B cell (primary cell): ENCODE measurements around the gene BIRC2. TPM values are rescaled to one million over a fixed set of nuclear protein-coding genes. Genes with fewer than 3 reads are reported as not detected.
A peak's percentile ranks its signal among the peaks of the same experiment; 100 is the strongest.

Source experiments
- ATAC-seq: fragments of 200-7000 bp; cut with Tn5 transposase; one replicate; pipeline ENCODE4 v1.10.0; 2021; ENCODE audit warnings: low read depth, mild to moderate bottlenecking, moderate number of reproducible peaks, moderate library complexity
- CTCF ChIA-PET: fragments of 350-600 bp; sonication (Branson Sonifier 250); formaldehyde crosslinking; loops from one replicate; lab custom pipeline; 2021; ENCODE audit warnings: antibody characterized with exemption, inconsistent platforms; lab: Charles Lee
- POLR2A ChIA-PET: fragments of 350-600 bp; sonication (Branson Sonifier 250); formaldehyde crosslinking; loops from one replicate; lab custom pipeline; 2021; ENCODE audit warnings: antibody characterized with exemption; lab: Charles Lee
- DNase-seq: peaks from one replicate; pipeline ENCODE4 v3.0.0; 2013
- H2AFZ ChIP-seq: 2 replicates; pipeline ENCODE4 v1.6.1; 2012; ENCODE audit warnings: mild to moderate bottlenecking, low read depth, low read length; ENCODE audit not compliant: insufficient read depth, poor library complexity, severe bottlenecking
- H3K27ac ChIP-seq, 2 donors: 1 replicate in 1 of 2; 2 replicates in 1 of 2; pipeline ENCODE4 v1.5.1; 2012 to 2013; ENCODE audit warnings: low read length in 2 of 2, mild to moderate bottlenecking in 2 of 2, moderate library complexity in 1 of 2
- H3K27me3 ChIP-seq, 4 experiments: fragments of 200-600 bp in 1 of 4; sonication (generic) in 1 of 4; replicated peaks in 1 of 4; 1 replicate in 2 of 4; 2 replicates in 2 of 4; pipeline versions ENCODE4 v1.6.1 to v1.7.0; 2013 to 2016; ENCODE audit warnings: low read length in 3 of 4, mild to moderate bottlenecking in 2 of 4, mixed read lengths in 1 of 4, moderate library complexity in 1 of 4; ENCODE audit not compliant: insufficient read depth in 4 of 4, control insufficient read depth in 3 of 4; ENCODE audit errors: control extremely low read depth in 1 of 4
- H3K36me3 ChIP-seq, 2 experiments: replicated peaks in 1 of 2; 1 replicate in 1 of 2; 2 replicates in 1 of 2; pipeline versions ENCODE4 v1.6.1 to v1.7.1; 2013; ENCODE audit warnings: low read length in 1 of 2; ENCODE audit not compliant: insufficient read depth in 2 of 2, control insufficient read depth in 1 of 2; ENCODE audit errors: control extremely low read depth in 1 of 2, extremely low read depth in 1 of 2
- H3K4me1 ChIP-seq, 2 donors: fragments of 200-600 bp in 1 of 2; sonication (generic) in 1 of 2; 1 replicate in 1 of 2; 2 replicates in 1 of 2; pipeline versions ENCODE4 v1.5.1 to v1.6.1; 2013 to 2017; ENCODE audit warnings: low read length in 2 of 2; ENCODE audit not compliant: control insufficient read depth in 2 of 2, insufficient read depth in 2 of 2
- H3K4me2 ChIP-seq: replicated peaks from 2 replicates; pipeline ENCODE3; 2012; ENCODE audit warnings: mild to moderate bottlenecking, low read depth, low read length; ENCODE audit not compliant: poor library complexity, severe bottlenecking
- H3K4me3 ChIP-seq, 5 experiments: fragments of 200-600 bp in 1 of 5; sonication (generic) in 1 of 5; 1 replicate in 3 of 5; 2 replicates in 2 of 5; pipeline versions ENCODE4 v1.5.1 to v1.7.0; 2011 to 2016; ENCODE audit warnings: low read length in 4 of 5, mild to moderate bottlenecking in 4 of 5, low read depth in 2 of 5, control low read depth in 1 of 5, moderate library complexity in 1 of 5; ENCODE audit not compliant: insufficient read depth in 1 of 5; ENCODE audit errors: control extremely low read depth in 1 of 5, extremely low read depth in 1 of 5
- H3K79me2 ChIP-seq: fragments of 200-600 bp; sonication (generic); one replicate; pipeline ENCODE4 v1.6.0; 2016; ENCODE audit warnings: low read length; ENCODE audit not compliant: control insufficient read depth, insufficient read depth
- H3K9ac ChIP-seq: fragments of 200-600 bp; sonication (generic); 2 replicates; pipeline ENCODE4 v1.6.1; 2017; ENCODE audit warnings: mild to moderate bottlenecking, low read length, moderate library complexity
- H3K9me3 ChIP-seq, 3 donors: one replicate each; pipeline versions ENCODE4 v1.6.1 to v1.7.1; 2013; ENCODE audit warnings: low read length in 2 of 3; ENCODE audit not compliant: control insufficient read depth in 2 of 3, insufficient read depth in 1 of 3; ENCODE audit errors: control extremely low read depth in 1 of 3
- H4K20me1 ChIP-seq: 2 replicates; pipeline ENCODE4 v1.6.0; 2012; ENCODE audit warnings: mild to moderate bottlenecking, low read length; ENCODE audit not compliant: insufficient read depth, control insufficient read depth, poor library complexity, severe bottlenecking
- H3K27ac Mint-ChIP-seq: one replicate; pipeline ENCODE4 v1.8.0; 2021; ENCODE audit warnings: mixed read lengths
- H3K27me3 Mint-ChIP-seq: one replicate; pipeline ENCODE4 v1.8.0; 2021; ENCODE audit warnings: mixed read lengths
- H3K4me1 Mint-ChIP-seq: one replicate; pipeline ENCODE4 v1.8.0; 2021; ENCODE audit warnings: mixed read lengths
- H3K4me3 Mint-ChIP-seq: one replicate; pipeline ENCODE4 v1.8.0; 2021; ENCODE audit warnings: mixed read lengths
- H3K9me3 Mint-ChIP-seq: one replicate; pipeline ENCODE4 v1.8.0; 2022; ENCODE audit warnings: mixed read lengths; ENCODE audit not compliant: insufficient read depth
- EZH2 ChIP-seq: IDR thresholded peaks from 2 replicates; pipeline ENCODE4 v1.6.1; 2012; ENCODE audit warnings: borderline replicate concordance, low read depth, mild to moderate bottlenecking, moderate library complexity, low read length; ENCODE audit not compliant: insufficient read depth, poor library complexity, severe bottlenecking
- whole genome bisulfite sequencing: methylation state at CpG from one replicate; pipeline ENCODE4 v1.1.5; 2013; ENCODE audit warnings: missing lambda C conversion rate; ENCODE audit not compliant: insufficient coverage; 5-methylcytosine and 5-hydroxymethylcytosine counted together
- intact Hi-C: fragments of 100-400 bp; cut with micrococcal nuclease; formaldehyde crosslinking; loops from one replicate; pipeline ENCODE4 v1.10.0; 2022
- polyA plus RNA-seq: library from polyadenylated mRNA; depleted of rRNA; stranded (reverse); fragments of >200 nt; gene quantifications from 2 replicates; pipeline ENCODE4 v1.2.3, GENCODE V29; 2012
- total RNA-seq, 2 donors: library from RNA; stranded (reverse); fragments of 120-200 nt in 1 of 2; gene quantifications; 1 replicate in 1 of 2; 2 replicates in 1 of 2; pipeline versions ENCODE4 v1.2.3 to v1.2.4, GENCODE V29; 2013 to 2022
- TF ChIP-seq, protein P1 (sequence below): fragments of 200-600 bp; IDR thresholded peaks from one replicate; pipeline ENCODE4 v1.8.0; 2022; ENCODE audit warnings: antibody characterized with exemption, mild to moderate bottlenecking

BIRC2 gene
- total and polyA plus RNA-seq, 2 donors (not counting 1 experiment from before 2014, with no cell fraction given): 20.1 to 51.0 TPM

DNA sequence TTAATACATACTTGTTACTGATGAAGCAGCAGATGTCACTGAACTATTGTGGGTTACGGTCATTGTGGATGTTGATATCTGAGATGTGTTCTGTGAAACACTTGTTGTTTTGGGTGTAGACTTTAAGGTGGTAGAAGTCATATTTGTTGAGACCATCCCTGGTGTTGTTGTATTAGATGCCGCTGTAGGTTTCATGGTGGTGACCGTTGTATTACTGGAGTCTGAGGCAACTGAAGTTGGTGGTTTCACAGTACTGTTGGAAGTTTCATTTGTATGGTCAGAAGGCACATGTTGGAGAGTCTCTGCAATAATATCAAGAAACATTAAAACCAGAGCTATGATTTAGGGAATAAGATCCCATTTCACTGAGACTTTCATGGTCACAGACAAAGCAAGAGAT is 54.9 kb downstream of the BIRC2 start:
- Mint-ChIP-seq H3K27me3 (no peaks in the 10 kb centered on the region), H3K4me3 (no peak overlapping the region), H3K9me3 (no peaks in the 10 kb centered on the region), H3K27ac (no peak overlapping the region), H3K4me1 (peaks cover 18% of the 10 kb centered on the region)
- DNase-seq (no peak), ATAC-seq (no peak)
- no peak overlapping the region for H3K9ac ChIP-seq
- no peak overlapping the region for H3K4me3 ChIP-seq
- peaks cover 14% of the 10 kb centered on the region for H3K79me2 ChIP-seq
- TF ChIP-seq, protein P1, sequence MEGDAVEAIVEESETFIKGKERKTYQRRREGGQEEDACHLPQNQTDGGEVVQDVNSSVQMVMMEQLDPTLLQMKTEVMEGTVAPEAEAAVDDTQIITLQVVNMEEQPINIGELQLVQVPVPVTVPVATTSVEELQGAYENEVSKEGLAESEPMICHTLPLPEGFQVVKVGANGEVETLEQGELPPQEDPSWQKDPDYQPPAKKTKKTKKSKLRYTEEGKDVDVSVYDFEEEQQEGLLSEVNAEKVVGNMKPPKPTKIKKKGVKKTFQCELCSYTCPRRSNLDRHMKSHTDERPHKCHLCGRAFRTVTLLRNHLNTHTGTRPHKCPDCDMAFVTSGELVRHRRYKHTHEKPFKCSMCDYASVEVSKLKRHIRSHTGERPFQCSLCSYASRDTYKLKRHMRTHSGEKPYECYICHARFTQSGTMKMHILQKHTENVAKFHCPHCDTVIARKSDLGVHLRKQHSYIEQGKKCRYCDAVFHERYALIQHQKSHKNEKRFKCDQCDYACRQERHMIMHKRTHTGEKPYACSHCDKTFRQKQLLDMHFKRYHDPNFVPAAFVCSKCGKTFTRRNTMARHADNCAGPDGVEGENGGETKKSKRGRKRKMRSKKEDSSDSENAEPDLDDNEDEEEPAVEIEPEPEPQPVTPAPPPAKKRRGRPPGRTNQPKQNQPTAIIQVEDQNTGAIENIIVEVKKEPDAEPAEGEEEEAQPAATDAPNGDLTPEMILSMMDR: no peak
- TF ChIP-seq EZH2: no peak
- intact Hi-C loops: no loop called here
- no peak overlapping the region for H3K4me2 ChIP-seq
- POLR2A ChIA-PET: no interaction called here
- 100% methylated on average over 3 of the region's 3 CpGs for WGBS
- CTCF ChIA-PET: interaction anchor here (1.4 to 2.4 kb wide), 3 partner anchors 11 to 94 kb away, joined by 4 to 8 read pairs (median 7); no protein-coding TSS in a partner anchor
- H3K36me3 ChIP-seq: peaks cover 5 to 54% of the 10 kb centered on the region in 2 experiments
- H2AFZ ChIP-seq: no peak overlapping the region
- no peaks in the 10 kb centered on the region for H3K4me1 ChIP-seq
- H3K9me3 ChIP-seq: no peaks in the 10 kb centered on the region
- peak overlapping the region in 1 of 2 donors; percentile 59 for H3K27ac ChIP-seq
- no peaks in the 10 kb centered on the region for H3K27me3 ChIP-seq
- H4K20me1 ChIP-seq: peaks cover 10% of the 10 kb centered on the region

GRCh38 chr11:102402548-102402947 is 55.5 kb downstream of the BIRC2 start:
- no peak overlapping the region for H3K9ac ChIP-seq
- H3K4me2 ChIP-seq: no peak overlapping the region
- DNase-seq: no peak
- H3K27ac ChIP-seq: peak overlapping the region in 1 of 2 donors; percentile 59
- no peak for ATAC-seq
- Mint-ChIP-seq H3K4me3 (no peak overlapping the region), H3K4me1 (peaks cover 23% of the 10 kb centered on the region), H3K27me3 (no peaks in the 10 kb centered on the region), H3K9me3 (no peaks in the 10 kb centered on the region), H3K27ac (peak overlapping the region; percentile 6)
- H2AFZ ChIP-seq: no peak overlapping the region
- no peak overlapping the region for H3K4me3 ChIP-seq
- POLR2A ChIA-PET: no interaction called here
- H3K36me3 ChIP-seq: peaks cover under 1 to 49% of the 10 kb centered on the region in 2 experiments
- CTCF ChIA-PET: interaction anchor here (1.4 to 2.4 kb wide), 3 partner anchors 12 to 94 kb away, joined by 4 to 8 read pairs (median 7); no protein-coding TSS in a partner anchor
- no peaks in the 10 kb centered on the region for H3K9me3 ChIP-seq
- intact Hi-C loops: no loop called here
- no peaks in the 10 kb centered on the region for H3K4me1 ChIP-seq
- H3K27me3 ChIP-seq: no peaks in the 10 kb centered on the region
- peaks cover 17% of the 10 kb centered on the region for H4K20me1 ChIP-seq
- TF ChIP-seq EZH2: no peak
- TF ChIP-seq, protein P1: no peak
- H3K79me2 ChIP-seq: peaks cover 21% of the 10 kb centered on the region
